RWPE2 (cell line): ENCODE measurements around the gene ARHGAP29.
A peak's percentile ranks its signal among the peaks of the same experiment; 100 is the strongest.

Experiments used
- ATAC-seq: fragments of 200-7000 bp; cut with Tn5 transposase; 3 replicates; pipeline ENCODE4 v1.9.1; 2021; ENCODE audit warnings: low read depth
- DNase-seq: peaks from one replicate; pipeline ENCODE4 v3.0.0-alpha.2; 2020; ENCODE audit warnings: low spot score
- H3K27ac ChIP-seq: fragments of 450-650 bp; 2 replicates; pipeline ENCODE4 v1.5.1; 2017; ENCODE audit warnings: mild to moderate bottlenecking; ENCODE audit not compliant: poor library complexity, severe bottlenecking
- H3K27me3 ChIP-seq: fragments of 250-450 bp; sonication (Bioruptor Pico); 2 replicates; pipeline ENCODE4 v1.5.1; 2021; ENCODE audit warnings: mild to moderate bottlenecking, moderate library complexity; ENCODE audit not compliant: insufficient read depth, poor library complexity, severe bottlenecking
- H3K36me3 ChIP-seq: fragments of 250-450 bp; sonication (Bioruptor Pico); 2 replicates; pipeline ENCODE4 v1.5.1; 2020; ENCODE audit warnings: low read depth, mild to moderate bottlenecking, moderate library complexity
- H3K4me1 ChIP-seq: fragments of 250-450 bp; sonication (Bioruptor Pico); 2 replicates; pipeline ENCODE4 v1.5.1; 2021; ENCODE audit warnings: mild to moderate bottlenecking, moderate library complexity; ENCODE audit not compliant: insufficient read depth, poor library complexity, severe bottlenecking
- H3K4me3 ChIP-seq: fragments of 250-450 bp; sonication (Bioruptor Pico); 2 replicates; pipeline ENCODE4 v1.5.1; 2021; ENCODE audit warnings: mild to moderate bottlenecking, moderate library complexity; ENCODE audit not compliant: severe bottlenecking
- H3K9me3 ChIP-seq: fragments of 250-450 bp; sonication (Bioruptor Pico); 2 replicates; pipeline ENCODE4 v1.5.1; 2021; ENCODE audit warnings: mild to moderate bottlenecking, moderate library complexity; ENCODE audit not compliant: severe bottlenecking
- TF ChIP-seq, protein P1 (sequence below): fragments of 450-650 bp; IDR thresholded peaks from one replicate; pipeline ENCODE4 v1.5.1; 2017; ENCODE audit warnings: mild to moderate bottlenecking, moderate library complexity; ENCODE audit not compliant: poor library complexity, severe bottlenecking

Gene ARHGAP29

GRCh38 chr1:94265011-94265422, 27.6 kb upstream of the ARHGAP29 start:
- Histone ChIP-seq H3K9me3 (no peaks in the 10 kb centered on the region), H3K4me1 (peaks cover 21% of the 10 kb centered on the region), H3K27ac (peak overlapping the region; percentile 39), H3K36me3 (no peaks in the 10 kb centered on the region), H3K27me3 (no peaks in the 10 kb centered on the region), H3K4me3 (no peak overlapping the region)
- DNase-seq (no peak), ATAC-seq (peak; percentile 52; the same call in 1 of the 3 replicates)
- TF ChIP-seq, protein P1, sequence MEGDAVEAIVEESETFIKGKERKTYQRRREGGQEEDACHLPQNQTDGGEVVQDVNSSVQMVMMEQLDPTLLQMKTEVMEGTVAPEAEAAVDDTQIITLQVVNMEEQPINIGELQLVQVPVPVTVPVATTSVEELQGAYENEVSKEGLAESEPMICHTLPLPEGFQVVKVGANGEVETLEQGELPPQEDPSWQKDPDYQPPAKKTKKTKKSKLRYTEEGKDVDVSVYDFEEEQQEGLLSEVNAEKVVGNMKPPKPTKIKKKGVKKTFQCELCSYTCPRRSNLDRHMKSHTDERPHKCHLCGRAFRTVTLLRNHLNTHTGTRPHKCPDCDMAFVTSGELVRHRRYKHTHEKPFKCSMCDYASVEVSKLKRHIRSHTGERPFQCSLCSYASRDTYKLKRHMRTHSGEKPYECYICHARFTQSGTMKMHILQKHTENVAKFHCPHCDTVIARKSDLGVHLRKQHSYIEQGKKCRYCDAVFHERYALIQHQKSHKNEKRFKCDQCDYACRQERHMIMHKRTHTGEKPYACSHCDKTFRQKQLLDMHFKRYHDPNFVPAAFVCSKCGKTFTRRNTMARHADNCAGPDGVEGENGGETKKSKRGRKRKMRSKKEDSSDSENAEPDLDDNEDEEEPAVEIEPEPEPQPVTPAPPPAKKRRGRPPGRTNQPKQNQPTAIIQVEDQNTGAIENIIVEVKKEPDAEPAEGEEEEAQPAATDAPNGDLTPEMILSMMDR = no peak

GRCh38 chr1:94260635-94261387, 23.4 kb upstream of the ARHGAP29 start:
- TF ChIP-seq, protein P1 = no peak
- DNase-seq (no peak), ATAC-seq (no peak)
- no peaks in the 10 kb centered on the region for H3K27me3 ChIP-seq
- no peaks in the 10 kb centered on the region for H3K36me3 ChIP-seq
- H3K4me1 ChIP-seq = peaks cover 38% of the 10 kb centered on the region
- H3K9me3 ChIP-seq = no peaks in the 10 kb centered on the region
- no peak overlapping the region for H3K4me3 ChIP-seq
- peak overlapping the region; percentile 96 for H3K27ac ChIP-seq

DNA sequence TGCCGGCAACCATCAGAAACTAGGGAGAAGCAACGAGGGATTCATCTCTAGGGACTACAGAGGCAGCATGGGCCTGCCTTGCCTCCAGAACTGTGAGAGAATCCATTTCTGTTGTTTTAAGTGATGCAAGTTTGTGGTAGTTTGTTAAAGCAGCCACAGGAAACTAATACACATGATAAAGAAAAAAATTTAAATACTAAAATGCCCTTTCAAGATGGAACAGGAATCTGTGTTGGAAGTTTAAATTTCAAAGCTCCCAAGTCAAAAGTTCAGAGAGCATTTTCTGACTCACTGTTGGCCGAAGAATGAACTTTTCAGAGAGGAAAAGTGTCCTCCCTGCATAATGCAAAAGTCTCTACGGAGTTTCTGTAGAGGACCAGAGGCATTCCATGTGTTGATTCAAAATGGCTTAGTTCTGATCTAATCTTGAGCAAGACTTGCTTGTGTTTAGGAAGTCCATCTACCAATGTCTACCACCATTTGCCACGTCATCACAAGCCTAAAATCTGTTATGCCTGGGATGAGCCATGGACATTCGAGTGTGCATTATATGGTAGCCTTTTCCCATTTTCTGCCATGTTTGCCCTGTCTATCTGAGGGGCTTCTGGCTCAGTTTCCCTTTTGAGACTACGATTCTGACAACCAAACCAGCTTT, 22.4 kb upstream of the ARHGAP29 start:
- Histone ChIP-seq H3K27ac (peak overlapping the region; percentile 96), H3K36me3 (no peaks in the 10 kb centered on the region), H3K4me3 (no peak overlapping the region), H3K27me3 (no peaks in the 10 kb centered on the region), H3K9me3 (no peaks in the 10 kb centered on the region), H3K4me1 (peaks cover 39% of the 10 kb centered on the region)
- ATAC-seq = no peak
- TF ChIP-seq, protein P1 = no peak
- DNase-seq = no peak

GRCh38 chr1:94258873-94259331, 21.5 kb upstream of the ARHGAP29 start:
- ATAC-seq = peak; percentile 92
- Histone ChIP-seq H3K4me1 (peaks cover 44% of the 10 kb centered on the region), H3K9me3 (no peaks in the 10 kb centered on the region), H3K36me3 (no peaks in the 10 kb centered on the region), H3K27me3 (no peaks in the 10 kb centered on the region), H3K4me3 (no peak overlapping the region), H3K27ac (peak overlapping the region; percentile 96)
- TF ChIP-seq, protein P1 = no peak
- peak; percentile 79 for DNase-seq
